Calu3 (cell line): ENCODE measurements around the gene GUCD1. TPM values are rescaled to one million over a fixed set of nuclear protein-coding genes. Genes with fewer than 3 reads are reported as not detected.

ENCODE experiments used
- BruUV-seq: library from RNA; stranded (reverse); fragments of 400-500 nt; replicated peaks from 2 replicates; lab custom pipeline; 2021; lab: Mats Ljungman, UMichigan
- CTCF ChIA-PET: fragments of 300-600 bp; sonication (Branson Sonifier 250); formaldehyde crosslinking; loops from one replicate; lab custom pipeline; 2022; ENCODE audit warnings: antibody characterized with exemption; lab: Charles Lee
- DNase-seq: peaks from one replicate; pipeline ENCODE4 v3.0.0; 2022
- H3K27ac Mint-ChIP-seq: one replicate; pipeline ENCODE4 v1.8.0; 2022; ENCODE audit warnings: mixed read lengths; ENCODE audit not compliant: unreplicated experiment
- H3K27me3 Mint-ChIP-seq: one replicate; pipeline ENCODE4 v1.8.0; 2022; ENCODE audit warnings: mixed read lengths; ENCODE audit not compliant: unreplicated experiment
- H3K36me3 Mint-ChIP-seq: one replicate; pipeline ENCODE4 v1.8.0; 2022; ENCODE audit warnings: mild to moderate bottlenecking, moderate library complexity, mixed read lengths; ENCODE audit not compliant: insufficient read depth, unreplicated experiment
- H3K4me1 Mint-ChIP-seq: one replicate; pipeline ENCODE4 v1.8.0; 2022; ENCODE audit warnings: mild to moderate bottlenecking, low read depth, mixed read lengths; ENCODE audit not compliant: unreplicated experiment
- H3K4me3 Mint-ChIP-seq: one replicate; pipeline ENCODE4 v1.8.0; 2022; ENCODE audit warnings: mild to moderate bottlenecking, low read depth, moderate library complexity, mixed read lengths; ENCODE audit not compliant: unreplicated experiment
- H3K9me3 Mint-ChIP-seq: one replicate; pipeline ENCODE4 v1.8.0; 2022; ENCODE audit warnings: low read depth, mixed read lengths; ENCODE audit not compliant: unreplicated experiment
- CTCF ChIP-seq: fragments of 200-600 bp; IDR thresholded peaks from one replicate; pipeline ENCODE4 v1.8.0; 2022; ENCODE audit warnings: antibody characterized with exemption; ENCODE audit not compliant: unreplicated experiment
- intact Hi-C: fragments of 100-400 bp; cut with micrococcal nuclease; formaldehyde crosslinking; loops from one replicate; pipeline ENCODE4 v1.10.0; 2022; ENCODE audit not compliant: unreplicated experiment
- total RNA-seq: library from RNA; stranded (reverse); gene quantifications from 2 replicates; pipeline ENCODE4 v1.2.3, GENCODE V29; 2022

Gene GUCD1
- total RNA-seq, 1 experiment from 2014 or later, result 130 TPM

- no TSS peak for BruUV-seq
- no peak for DNase-seq
- Mint-ChIP-seq H3K4me1 (peaks cover 63% of the 10 kb centered on the region), H3K9me3 (no peaks in the 10 kb centered on the region), H3K27me3 (no peaks in the 10 kb centered on the region), H3K4me3 (no peak overlapping the region), H3K36me3 (peaks cover 42% of the 10 kb centered on the region), H3K27ac (no peak overlapping the region)
- intact Hi-C loops, result no loop called here
- CTCF ChIA-PET, result interaction anchor here (1.8 kb wide), 1 partner anchor 32 kb away, joined by 6 read pairs; the partner anchor contains the start of gene GUCD1
- TF ChIP-seq CTCF, result no peak
Observed at GRCh38 chr22:24587251-24587650, 32.3 kb upstream of the GUCD1 start.

GRCh38 chr22:24585927-24586546, 31.1 kb upstream of the GUCD1 start:
- no peak for TF ChIP-seq CTCF
- no peaks in the 10 kb centered on the region for H3K27me3 Mint-ChIP-seq
- intact Hi-C loops, result no loop called here
- BruUV-seq, result no TSS peak
- H3K36me3 Mint-ChIP-seq, result peaks cover 32% of the 10 kb centered on the region
- H3K27ac Mint-ChIP-seq, result no peak overlapping the region
- H3K9me3 Mint-ChIP-seq, result no peaks in the 10 kb centered on the region
- H3K4me1 Mint-ChIP-seq, result peaks cover 63% of the 10 kb centered on the region
- CTCF ChIA-PET, result no interaction called here
- no peak overlapping the region for H3K4me3 Mint-ChIP-seq
- DNase-seq, result no peak

GRCh38 chr22:24585461-24585860, 30.5 kb upstream of the GUCD1 start:
- intact Hi-C loops, result no loop called here
- Mint-ChIP-seq H3K9me3 (no peaks in the 10 kb centered on the region), H3K27ac (no peak overlapping the region), H3K36me3 (peaks cover 34% of the 10 kb centered on the region), H3K4me3 (no peak overlapping the region), H3K27me3 (no peaks in the 10 kb centered on the region), H3K4me1 (peaks cover 61% of the 10 kb centered on the region)
- TF ChIP-seq CTCF, result no peak
- CTCF ChIA-PET, result no interaction called here
- no peak for DNase-seq
- no TSS peak for BruUV-seq

- Mint-ChIP-seq H3K4me1 (peaks cover 61% of the 10 kb centered on the region), H3K36me3 (peaks cover 39% of the 10 kb centered on the region), H3K27ac (no peak overlapping the region), H3K4me3 (no peak overlapping the region), H3K9me3 (no peaks in the 10 kb centered on the region), H3K27me3 (no peaks in the 10 kb centered on the region)
- BruUV-seq, result no TSS peak
- CTCF ChIA-PET, result interaction anchor here (0.5 kb wide), 2 partner anchors 13 to 423 kb away, joined by 3 to 4 read pairs; no protein-coding TSS in a partner anchor
- intact Hi-C loops, result no loop called here
- no peak for TF ChIP-seq CTCF
- DNase-seq, result no peak
Observed at GRCh38 chr22:24584871-24585411, 30.0 kb upstream of the GUCD1 start.
